ENCODE measurements around the gene CAV1.

The CAV1 gene

GRCh38 chr7:116595063-116595462, 70.2 kb downstream of the CAV1 start:
- DNase-seq (ENCODE audit: low read depth) = no peak
- H3K4me3 ChIP-seq (ENCODE audit: control insufficient read depth, low read depth, low read length) = no peak overlapping the region
- TF ChIP-seq CTCF (conservative IDR thresholded peaks at IDR 0.05; ENCODE audit: control insufficient read depth, insufficient read depth, low read depth, low read length) = no peak

GRCh38 chr7:116597384-116597783, 72.5 kb downstream of the CAV1 start:
- no peak for TF ChIP-seq CTCF (conservative IDR thresholded peaks at IDR 0.05; ENCODE audit: control insufficient read depth, insufficient read depth, low read depth, low read length)
- H3K4me3 ChIP-seq (ENCODE audit: control insufficient read depth, low read depth, low read length) = no peak overlapping the region
- DNase-seq (ENCODE audit: low read depth) = no peak

- DNase-seq (ENCODE audit: low read depth) = no peak
- TF ChIP-seq CTCF (conservative IDR thresholded peaks at IDR 0.05; ENCODE audit: control insufficient read depth, insufficient read depth, low read depth, low read length) = peak; percentile 54
- no peak overlapping the region for H3K4me3 ChIP-seq (ENCODE audit: control insufficient read depth, low read depth, low read length)
Measured at GRCh38 chr7:116598278-116598677, 73.4 kb downstream of the CAV1 start.

GRCh38 chr7:116598861-116599260, 74.0 kb downstream of the CAV1 start:
- no peak overlapping the region for H3K4me3 ChIP-seq (ENCODE audit: control insufficient read depth, low read depth, low read length)
- DNase-seq (ENCODE audit: low read depth) = no peak
- TF ChIP-seq CTCF (conservative IDR thresholded peaks at IDR 0.05; ENCODE audit: control insufficient read depth, insufficient read depth, low read depth, low read length) = no peak

GRCh38 chr7:116601426-116601825, 76.6 kb downstream of the CAV1 start:
- no peak for TF ChIP-seq CTCF (conservative IDR thresholded peaks at IDR 0.05; ENCODE audit: control insufficient read depth, insufficient read depth, low read depth, low read length)
- H3K4me3 ChIP-seq (ENCODE audit: control insufficient read depth, low read depth, low read length) = no peak overlapping the region
- no peak for DNase-seq (ENCODE audit: low read depth)

- no peak overlapping the region for H3K4me3 ChIP-seq (ENCODE audit: control insufficient read depth, low read depth, low read length)
- no peak for TF ChIP-seq CTCF (conservative IDR thresholded peaks at IDR 0.05; ENCODE audit: control insufficient read depth, insufficient read depth, low read depth, low read length)
- no peak for DNase-seq (ENCODE audit: low read depth)
Measured at GRCh38 chr7:116607299-116607698, 82.5 kb downstream of the CAV1 start.

- TF ChIP-seq CTCF (conservative IDR thresholded peaks at IDR 0.05; ENCODE audit: control insufficient read depth, insufficient read depth, low read depth, low read length) = no peak
- H3K4me3 ChIP-seq (ENCODE audit: control insufficient read depth, low read depth, low read length) = no peak overlapping the region
- peak; percentile 82 for DNase-seq (ENCODE audit: low read depth)
Measured at GRCh38 chr7:116610210-116610609, 85.4 kb downstream of the CAV1 start.

Data from fibroblast of mammary gland (primary cell).